ENCODE data around the gene C10orf95. TPM values are rescaled to one million over a fixed set of nuclear protein-coding genes. Genes with fewer than 3 reads are reported as not detected.
A peak's percentile ranks its signal among the peaks of the same experiment; 100 is the strongest.

The C10orf95 gene
- total RNA-seq, 5 donors from 2014 or later (not counting 1 experiment from before 2014, with no cell fraction given): 0.23 to 0.92 (median 0.55) TPM; not detected in 1

GRCh38 chr10:102418622-102419268, 32.6 kb downstream of the C10orf95 start, which contains the start of gene PSD:
PSD (minus strand) TSS chr10:102418785; CDS start chr10:102417038, 1,747 bp downstream.
- Histone ChIP-seq H3K4me1 (ENCODE audit: control insufficient read depth in 1 of 2, extremely low read depth in 1 of 2, insufficient read depth in 2 of 2, low read length in 2 of 2) (peaks cover 22 to 41% of the 10 kb centered on the region in 2 experiments), H3K9me3 (no peaks in the 10 kb centered on the region), H3K27me3 (replicated peaks in 1 of 2; ENCODE audit: control insufficient read depth in 2 of 2, extremely low read depth in 1 of 2, insufficient read depth in 2 of 2, low read length in 1 of 2) (peaks cover 5 to 50% of the 10 kb centered on the region in 2 experiments), H3K4me3 (ENCODE audit: control insufficient read depth in 1 of 2, extremely low read depth in 1 of 2, low read length in 1 of 2) (peak within 1 kb of the TSS; percentile 63 to 84), H3K36me3 (ENCODE audit: control insufficient read depth in 2 of 2, extremely low read depth in 1 of 2, insufficient read depth in 1 of 2, low read length in 1 of 2) (peaks cover 4 to 6% of the 10 kb centered on the region in 2 donors), H3K27ac (ENCODE audit: low read length) (no peak within 1 kb of the TSS)
- Mint-ChIP-seq H3K4me1 (peaks cover 25 to 40% (median 36%) of the 10 kb centered on the region in 3 donors), H3K27me3 (peaks cover 22 to 35% of the 10 kb centered on the region in 2 donors), H3K4me3 (peak within 1 kb of the TSS; percentile 95 to 98 (median 95)), H3K9me3 (no peaks in the 10 kb centered on the region), H3K27ac (peak within 1 kb of the TSS in 1 of 2 donors; percentile 49), H3K36me3 (no peaks in the 10 kb centered on the region)
- ATAC-seq (replicated peaks in 1 of 4) (no peak), DNase-seq (no peak)
- POLR2A ChIA-PET: no interaction called here
- WGBS (ENCODE audit: insufficient coverage): 9% methylated on average over 34 of the region's 45 CpGs
- CTCF ChIA-PET: interaction anchor here in 1 of 2 donors (0.5 kb wide), 1 partner anchor 20 kb away, joined by 4 read pairs; no protein-coding TSS in a partner anchor

GRCh38 chr10:102416695-102417094, 34.6 kb downstream of the C10orf95 start:
- ATAC-seq (replicated peaks in 1 of 4): no peak
- Mint-ChIP-seq H3K4me3 (no peak overlapping the region), H3K4me1 (peaks cover 20 to 37% (median 29%) of the 10 kb centered on the region in 3 donors), H3K27me3 (peaks cover 22 to 44% of the 10 kb centered on the region in 2 donors), H3K9me3 (no peaks in the 10 kb centered on the region), H3K36me3 (no peaks in the 10 kb centered on the region), H3K27ac (no peak overlapping the region)
- Histone ChIP-seq H3K27ac (ENCODE audit: low read length) (no peak overlapping the region), H3K27me3 (replicated peaks in 1 of 2; ENCODE audit: control insufficient read depth in 2 of 2, extremely low read depth in 1 of 2, insufficient read depth in 2 of 2, low read length in 1 of 2) (peaks cover 5 to 67% of the 10 kb centered on the region in 2 experiments), H3K36me3 (ENCODE audit: control insufficient read depth in 2 of 2, extremely low read depth in 1 of 2, insufficient read depth in 1 of 2, low read length in 1 of 2) (no peaks in the 10 kb centered on the region), H3K4me3 (ENCODE audit: control insufficient read depth in 1 of 2, extremely low read depth in 1 of 2, low read length in 1 of 2) (no peak overlapping the region), H3K4me1 (ENCODE audit: control insufficient read depth in 1 of 2, extremely low read depth in 1 of 2, insufficient read depth in 2 of 2, low read length in 2 of 2) (peaks cover 20 to 32% of the 10 kb centered on the region in 2 experiments), H3K9me3 (no peaks in the 10 kb centered on the region)
- no peak for DNase-seq
- POLR2A ChIA-PET: no interaction called here
- CTCF ChIA-PET: no interaction called here
- WGBS (ENCODE audit: insufficient coverage): 84% methylated on average over 17 of the region's 20 CpGs

GRCh38 chr10:102416283-102416682, 35.1 kb downstream of the C10orf95 start:
- ATAC-seq (replicated peaks in 1 of 4) (no peak), DNase-seq (no peak)
- Mint-ChIP-seq H3K36me3 (no peaks in the 10 kb centered on the region), H3K4me1 (peaks cover 24 to 41% (median 31%) of the 10 kb centered on the region in 3 donors), H3K9me3 (no peaks in the 10 kb centered on the region), H3K4me3 (no peak overlapping the region), H3K27ac (no peak overlapping the region), H3K27me3 (peaks cover 22 to 48% of the 10 kb centered on the region in 2 donors)
- Histone ChIP-seq H3K4me3 (ENCODE audit: control insufficient read depth in 1 of 2, extremely low read depth in 1 of 2, low read length in 1 of 2) (no peak overlapping the region), H3K27ac (ENCODE audit: low read length) (no peak overlapping the region), H3K9me3 (no peaks in the 10 kb centered on the region), H3K27me3 (replicated peaks in 1 of 2; ENCODE audit: control insufficient read depth in 2 of 2, extremely low read depth in 1 of 2, insufficient read depth in 2 of 2, low read length in 1 of 2) (peaks cover 5 to 71% of the 10 kb centered on the region in 2 experiments), H3K36me3 (ENCODE audit: control insufficient read depth in 2 of 2, extremely low read depth in 1 of 2, insufficient read depth in 1 of 2, low read length in 1 of 2) (no peaks in the 10 kb centered on the region), H3K4me1 (ENCODE audit: control insufficient read depth in 1 of 2, extremely low read depth in 1 of 2, insufficient read depth in 2 of 2, low read length in 2 of 2) (peaks cover 20 to 33% of the 10 kb centered on the region in 2 experiments)
- CTCF ChIA-PET: no interaction called here
- POLR2A ChIA-PET: no interaction called here
- WGBS (ENCODE audit: insufficient coverage): 87% methylated on average over 4 of the region's 9 CpGs

GRCh38 chr10:102414749-102415148, 36.6 kb downstream of the C10orf95 start:
- no peak overlapping the region for H3K4me3 ChIP-seq (ENCODE audit: control insufficient read depth in 1 of 2, extremely low read depth in 1 of 2, low read length in 1 of 2)
- Mint-ChIP-seq H3K9me3 (no peaks in the 10 kb centered on the region), H3K36me3 (no peaks in the 10 kb centered on the region), H3K27me3 (peaks cover 22 to 59% of the 10 kb centered on the region in 2 donors), H3K4me1 (peaks cover 23 to 39% (median 28%) of the 10 kb centered on the region in 3 donors), H3K27ac (no peak overlapping the region), H3K4me3 (no peak overlapping the region)
- 70% methylated on average over 9 of the region's 20 CpGs for WGBS (ENCODE audit: insufficient coverage)
- peaks cover 16 to 38% of the 10 kb centered on the region in 2 experiments for H3K4me1 ChIP-seq (ENCODE audit: control insufficient read depth in 1 of 2, extremely low read depth in 1 of 2, insufficient read depth in 2 of 2, low read length in 2 of 2)
- ChIA-PET CTCF (interaction anchor here in 1 of 2 donors (0.6 kb wide), 1 partner anchor 245 kb away, joined by 3 read pairs; no protein-coding TSS in a partner anchor), POLR2A (interaction anchor here (0.6 kb wide), 2 partner anchors 8 to 75 kb away, joined by 4 to 5 read pairs; no protein-coding TSS in a partner anchor)
- ATAC-seq (replicated peaks in 1 of 4): no peak
- H3K27ac ChIP-seq (ENCODE audit: low read length): no peak overlapping the region
- no peaks in the 10 kb centered on the region for H3K36me3 ChIP-seq (ENCODE audit: control insufficient read depth in 2 of 2, extremely low read depth in 1 of 2, insufficient read depth in 1 of 2, low read length in 1 of 2)
- DNase-seq: no peak
- H3K27me3 ChIP-seq (replicated peaks in 1 of 2; ENCODE audit: control insufficient read depth in 2 of 2, extremely low read depth in 1 of 2, insufficient read depth in 2 of 2, low read length in 1 of 2): peaks cover 5 to 86% of the 10 kb centered on the region in 2 experiments
- no peaks in the 10 kb centered on the region for H3K9me3 ChIP-seq

GRCh38 chr10:102413806-102414561, 37.4 kb downstream of the C10orf95 start:
- Histone ChIP-seq H3K27ac (ENCODE audit: low read length) (no peak overlapping the region), H3K4me3 (ENCODE audit: control insufficient read depth in 1 of 2, extremely low read depth in 1 of 2, low read length in 1 of 2) (no peak overlapping the region), H3K27me3 (replicated peaks in 1 of 2; ENCODE audit: control insufficient read depth in 2 of 2, extremely low read depth in 1 of 2, insufficient read depth in 2 of 2, low read length in 1 of 2) (peaks cover 5 to 89% of the 10 kb centered on the region in 2 experiments), H3K9me3 (no peaks in the 10 kb centered on the region), H3K36me3 (ENCODE audit: control insufficient read depth in 2 of 2, extremely low read depth in 1 of 2, insufficient read depth in 1 of 2, low read length in 1 of 2) (no peaks in the 10 kb centered on the region), H3K4me1 (ENCODE audit: control insufficient read depth in 1 of 2, extremely low read depth in 1 of 2, insufficient read depth in 2 of 2, low read length in 2 of 2) (peaks cover 14 to 37% of the 10 kb centered on the region in 2 experiments)
- no peak for DNase-seq
- H3K9me3 Mint-ChIP-seq: no peaks in the 10 kb centered on the region
- H3K36me3 Mint-ChIP-seq: no peaks in the 10 kb centered on the region
- H3K27ac Mint-ChIP-seq: no peak overlapping the region
- ChIA-PET CTCF (interaction anchor here in 1 of 2 donors (0.6 kb wide), 1 partner anchor 244 kb away, joined by 3 read pairs; no protein-coding TSS in a partner anchor), POLR2A (interaction anchor here in 1 of 2 donors (0.6 kb wide), 2 partner anchors 9 to 21 kb away, joined by 4 to 6 read pairs; no protein-coding TSS in a partner anchor)
- WGBS (ENCODE audit: insufficient coverage): 88% methylated on average over 12 of the region's 16 CpGs
- peaks cover 23 to 36% (median 26%) of the 10 kb centered on the region in 3 donors for H3K4me1 Mint-ChIP-seq
- no peak for ATAC-seq (replicated peaks in 1 of 4)
- peaks cover 22 to 60% of the 10 kb centered on the region in 2 donors for H3K27me3 Mint-ChIP-seq
- H3K4me3 Mint-ChIP-seq: no peak overlapping the region
